Left ventricle myocardium inferior (tissue), 1 donor: ENCODE results near the gene MAN1C1. TPM values are rescaled to one million over a fixed set of nuclear protein-coding genes. Genes with fewer than 3 reads are reported as not detected.

Experiments
- DNase-seq: peaks from one replicate; pipeline ENCODE4 v3.0.0-alpha.2; 2020
- H3K27ac ChIP-seq: fragments of 200-600 bp; replicated peaks from 2 replicates; pipeline ENCODE4 v1.8.0; 2021
- H3K27me3 ChIP-seq: fragments of 200-600 bp; 2 replicates; pipeline ENCODE4 v1.8.0; 2021; ENCODE audit warnings: low read depth
- H3K36me3 ChIP-seq: fragments of 200-600 bp; 2 replicates; pipeline ENCODE4 v1.8.0; 2021
- H3K4me1 ChIP-seq: fragments of 200-600 bp; 2 replicates; pipeline ENCODE4 v1.8.0; 2021
- H3K4me3 ChIP-seq: fragments of 200-600 bp; 2 replicates; pipeline ENCODE4 v1.8.0; 2021; ENCODE audit warnings: mild to moderate bottlenecking, moderate library complexity
- H3K9me3 ChIP-seq: fragments of 200-600 bp; replicated peaks from 2 replicates; pipeline ENCODE4 v1.8.0; 2021
- intact Hi-C: fragments of 100-400 bp; cut with micrococcal nuclease; formaldehyde crosslinking; loops from one replicate; pipeline ENCODE4 v1.11.0; 2022
- total RNA-seq: library from RNA; stranded (reverse); fragmentation: NEBNext Ultra II Directional; extraction: Animal tissue kit (Norgen Biotek cat#: 25700); gene quantifications from one replicate; pipeline ENCODE4 v1.2.1, GENCODE V29; 2021
- TF ChIP-seq, protein P1 (sequence below): fragments of 200-600 bp; IDR thresholded peaks from 2 replicates; pipeline ENCODE4 v1.8.0; 2021; ENCODE audit warnings: antibody characterized with exemption, mild to moderate bottlenecking, borderline replicate concordance
- donor health status: DM: no; HTN: yes; CAD: no; lungs with severe emphysema.

Gene MAN1C1
- total RNA-seq, 1 donor from 2014 or later = 18.0 TPM

DNA sequence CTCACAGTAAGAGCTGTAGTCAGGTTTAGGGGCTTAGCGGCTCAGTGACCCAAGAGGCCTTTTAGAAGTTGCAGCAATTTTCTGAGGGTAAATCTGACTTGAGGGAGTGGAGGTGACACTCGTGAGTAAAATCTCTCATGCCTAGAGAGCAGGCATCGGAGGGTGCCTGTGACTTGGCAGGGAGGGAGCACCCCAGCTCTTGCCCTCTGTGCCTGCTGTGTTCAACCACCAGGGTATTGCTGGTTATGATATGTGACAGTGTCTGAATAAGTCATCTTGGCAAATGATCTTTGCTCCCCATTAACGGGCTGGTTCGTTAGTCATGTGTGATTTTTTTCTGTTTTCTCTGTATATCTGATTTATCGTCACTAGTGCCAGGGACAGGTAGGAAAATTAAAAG is 5.9 kb downstream of the MAN1C1 start:
- H3K9me3 ChIP-seq = no peaks in the 10 kb centered on the region
- H3K27ac ChIP-seq = peak overlapping the region; percentile 15
- intact Hi-C loops = no loop called here
- peaks cover 66% of the 10 kb centered on the region for H3K4me1 ChIP-seq
- TF ChIP-seq, protein P1, sequence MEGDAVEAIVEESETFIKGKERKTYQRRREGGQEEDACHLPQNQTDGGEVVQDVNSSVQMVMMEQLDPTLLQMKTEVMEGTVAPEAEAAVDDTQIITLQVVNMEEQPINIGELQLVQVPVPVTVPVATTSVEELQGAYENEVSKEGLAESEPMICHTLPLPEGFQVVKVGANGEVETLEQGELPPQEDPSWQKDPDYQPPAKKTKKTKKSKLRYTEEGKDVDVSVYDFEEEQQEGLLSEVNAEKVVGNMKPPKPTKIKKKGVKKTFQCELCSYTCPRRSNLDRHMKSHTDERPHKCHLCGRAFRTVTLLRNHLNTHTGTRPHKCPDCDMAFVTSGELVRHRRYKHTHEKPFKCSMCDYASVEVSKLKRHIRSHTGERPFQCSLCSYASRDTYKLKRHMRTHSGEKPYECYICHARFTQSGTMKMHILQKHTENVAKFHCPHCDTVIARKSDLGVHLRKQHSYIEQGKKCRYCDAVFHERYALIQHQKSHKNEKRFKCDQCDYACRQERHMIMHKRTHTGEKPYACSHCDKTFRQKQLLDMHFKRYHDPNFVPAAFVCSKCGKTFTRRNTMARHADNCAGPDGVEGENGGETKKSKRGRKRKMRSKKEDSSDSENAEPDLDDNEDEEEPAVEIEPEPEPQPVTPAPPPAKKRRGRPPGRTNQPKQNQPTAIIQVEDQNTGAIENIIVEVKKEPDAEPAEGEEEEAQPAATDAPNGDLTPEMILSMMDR = peak; percentile 19
- H3K4me3 ChIP-seq = no peak overlapping the region
- no peak for DNase-seq
- no peaks in the 10 kb centered on the region for H3K27me3 ChIP-seq
- no peaks in the 10 kb centered on the region for H3K36me3 ChIP-seq

DNA sequence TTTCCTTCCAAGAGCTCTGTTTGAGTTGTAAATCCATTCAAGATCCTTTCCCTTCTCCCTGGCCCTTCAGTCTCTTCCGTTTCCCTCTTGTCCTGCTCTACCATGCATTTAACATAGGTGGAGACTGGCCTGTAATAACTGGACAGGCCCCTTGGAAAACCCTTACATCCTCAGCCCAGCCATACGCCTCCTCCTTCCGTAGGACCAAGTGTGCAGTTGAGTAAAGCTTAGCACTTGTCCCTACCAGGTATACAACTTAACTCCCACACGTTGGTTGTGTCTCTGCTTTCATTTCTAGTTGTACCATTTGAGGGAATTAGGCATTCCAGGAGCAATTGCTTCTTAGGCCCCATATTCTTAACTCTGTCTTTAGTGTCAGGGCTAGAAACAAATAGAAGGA is 6.4 kb downstream of the MAN1C1 start:
- H3K4me1 ChIP-seq = peaks cover 61% of the 10 kb centered on the region
- DNase-seq = no peak

DNA sequence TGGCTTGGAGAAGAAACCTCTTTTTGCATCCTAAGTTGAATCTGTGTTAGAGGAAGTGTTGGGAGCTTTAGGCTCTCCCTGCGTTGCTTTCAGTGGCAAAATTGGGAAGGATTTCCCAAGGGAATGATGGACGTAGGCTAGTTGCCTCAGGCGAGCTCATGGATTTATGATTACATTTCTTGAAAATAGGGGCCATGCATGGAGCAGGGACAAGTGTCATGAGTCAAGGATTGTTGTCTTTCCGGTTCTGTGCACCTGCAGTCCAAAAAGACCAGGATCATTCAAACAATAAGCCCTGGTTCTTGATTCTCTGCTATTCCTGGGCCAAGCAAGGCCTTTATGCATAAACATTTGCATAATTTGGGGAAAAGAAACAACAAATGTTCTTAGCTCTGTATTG is 7.1 kb downstream of the MAN1C1 start:
- Histone ChIP-seq H3K27me3 (no peaks in the 10 kb centered on the region), H3K9me3 (no peaks in the 10 kb centered on the region), H3K27ac (no peak overlapping the region), H3K4me3 (no peak overlapping the region), H3K4me1 (peaks cover 54% of the 10 kb centered on the region), H3K36me3 (no peaks in the 10 kb centered on the region)
- intact Hi-C loops = no loop called here
- no peak for DNase-seq
- TF ChIP-seq, protein P1 = no peak

More for the DNA sequence above, 6.4 kb downstream of the MAN1C1 start:
- Histone ChIP-seq H3K4me3 (no peak overlapping the region), H3K9me3 (no peaks in the 10 kb centered on the region), H3K36me3 (no peaks in the 10 kb centered on the region), H3K27ac (peak overlapping the region; percentile 15), H3K27me3 (no peaks in the 10 kb centered on the region)
- TF ChIP-seq, protein P1 = no peak
- intact Hi-C loops = no loop called here

DNA sequence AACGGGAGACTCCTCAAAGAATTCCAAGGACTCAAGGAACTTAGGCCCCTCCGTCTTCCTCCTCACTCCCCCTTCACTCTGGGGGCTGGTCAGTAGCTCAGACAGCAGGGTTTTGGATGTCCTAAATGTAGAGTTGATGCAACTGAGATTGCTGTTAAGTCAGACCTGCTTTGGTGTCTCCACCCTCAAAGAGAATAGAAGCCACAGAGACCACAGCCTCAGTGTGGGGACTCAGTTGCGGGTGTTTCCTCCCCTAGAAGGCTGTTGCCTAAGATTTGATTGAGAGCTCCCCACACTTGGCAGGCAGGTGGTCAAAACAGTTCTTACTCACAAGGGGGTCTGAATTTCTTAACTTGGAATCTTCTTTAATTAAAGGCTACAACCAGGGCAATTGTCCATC is 7.6 kb downstream of the MAN1C1 start:
- peaks cover 50% of the 10 kb centered on the region for H3K4me1 ChIP-seq
- no peaks in the 10 kb centered on the region for H3K27me3 ChIP-seq
- no peak overlapping the region for H3K27ac ChIP-seq
- no peak for DNase-seq
- H3K4me3 ChIP-seq = no peak overlapping the region
- no peaks in the 10 kb centered on the region for H3K36me3 ChIP-seq
- no peaks in the 10 kb centered on the region for H3K9me3 ChIP-seq
- TF ChIP-seq, protein P1 = no peak
- intact Hi-C loops = no loop called here

DNA sequence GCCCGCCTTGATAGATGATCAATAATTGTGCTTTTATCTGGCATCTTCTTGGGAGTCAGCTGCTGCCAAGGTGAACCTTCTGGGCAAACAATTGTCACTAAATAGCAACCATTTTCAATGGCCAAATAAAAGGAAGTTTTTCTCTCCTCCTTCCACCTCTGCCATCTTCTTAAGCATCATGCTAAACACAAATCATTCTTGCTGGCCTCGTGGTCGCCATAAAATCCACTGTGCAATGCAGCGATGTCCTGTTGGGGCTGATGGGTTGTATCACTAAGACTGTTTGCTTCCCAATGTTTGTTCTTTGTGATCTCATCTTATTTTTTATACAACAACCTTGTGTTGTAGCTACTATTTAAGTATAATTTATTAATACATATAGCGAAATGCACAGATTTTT is 8.0 kb downstream of the MAN1C1 start:
- TF ChIP-seq, protein P1 = no peak
- Histone ChIP-seq H3K36me3 (no peaks in the 10 kb centered on the region), H3K9me3 (no peaks in the 10 kb centered on the region), H3K4me3 (no peak overlapping the region), H3K27ac (no peak overlapping the region), H3K27me3 (no peaks in the 10 kb centered on the region), H3K4me1 (peaks cover 45% of the 10 kb centered on the region)
- DNase-seq = no peak
- intact Hi-C loops = no loop called here

DNA sequence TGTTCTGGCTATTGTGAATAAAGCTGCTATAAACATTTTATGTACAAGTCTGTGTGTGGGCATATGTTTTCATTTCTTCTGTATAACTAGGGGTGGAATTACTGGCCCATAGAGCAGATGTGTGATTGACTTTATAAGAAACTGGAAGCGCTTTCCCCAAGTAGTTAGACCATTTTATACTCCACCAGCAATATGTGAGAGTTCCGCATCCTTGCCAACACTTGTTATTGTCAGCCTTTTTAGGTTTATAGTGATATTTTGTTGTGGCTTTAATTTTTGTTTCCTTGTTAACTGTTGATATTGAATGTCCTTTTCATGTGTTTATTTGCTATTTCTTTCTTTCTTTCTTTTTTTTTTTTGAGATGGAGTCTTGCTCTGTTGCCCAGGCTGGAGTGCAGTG is 9.4 kb downstream of the MAN1C1 start:
- Histone ChIP-seq H3K36me3 (no peaks in the 10 kb centered on the region), H3K27me3 (no peaks in the 10 kb centered on the region), H3K9me3 (no peaks in the 10 kb centered on the region), H3K4me1 (peaks cover 43% of the 10 kb centered on the region), H3K4me3 (no peak overlapping the region), H3K27ac (no peak overlapping the region)
- DNase-seq = no peak
- TF ChIP-seq, protein P1 = no peak
- intact Hi-C loops = no loop called here
